Jurkat, Clone E6-1 (cell line): ENCODE measurements around the gene UBXN10.

ENCODE experiments used
- DNase-seq: peaks from one replicate; pipeline ENCODE4 v3.0.0-alpha.2; 2011; ENCODE audit warnings: low read depth, low spot score
- H3K4me3 ChIP-seq: 2 replicates; pipeline ENCODE4 v1.5.1; 2011; ENCODE audit warnings: mild to moderate bottlenecking, low read length, control low read depth, moderate library complexity

The UBXN10 gene

GRCh38 chr1:20150326-20150705 lies 35.6 kb upstream of the UBXN10 start:
- DNase-seq, result no peak
- no peak overlapping the region for H3K4me3 ChIP-seq

GRCh38 chr1:20150969-20151368 lies 34.9 kb upstream of the UBXN10 start:
- H3K4me3 ChIP-seq, result no peak overlapping the region
- no peak for DNase-seq

- peak overlapping the region; percentile 57 for H3K4me3 ChIP-seq
- DNase-seq, result peak; percentile 41
Measured at GRCh38 chr1:20151906-20152598, 33.8 kb upstream of the UBXN10 start.

GRCh38 chr1:20152599-20152930 lies 33.3 kb upstream of the UBXN10 start:
- DNase-seq, result no peak
- no peak overlapping the region for H3K4me3 ChIP-seq

DNA sequence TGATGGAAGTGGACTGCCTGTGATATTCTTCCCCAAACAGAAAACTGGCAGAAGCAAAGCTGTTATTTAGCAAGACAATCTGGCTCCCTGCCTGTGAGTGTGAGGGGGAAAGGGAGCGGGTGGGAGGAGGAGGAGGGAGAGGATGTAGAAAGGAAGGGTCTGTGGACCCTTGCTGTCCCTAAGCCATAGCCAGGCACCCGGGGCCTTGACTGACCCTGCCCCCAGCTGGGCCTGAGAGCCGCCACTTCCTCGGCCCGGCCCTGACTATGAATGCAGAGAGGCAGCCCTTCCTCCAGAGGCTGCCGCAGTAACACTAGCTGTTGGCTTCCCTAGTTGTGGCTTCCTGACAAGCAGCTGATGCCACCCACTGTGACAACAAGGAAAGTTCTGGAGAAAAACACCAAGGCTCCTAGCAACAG lies 32.9 kb upstream of the UBXN10 start:
- DNase-seq, result no peak

GRCh38 chr1:20154301-20154831 lies 31.5 kb upstream of the UBXN10 start:
- DNase-seq, result no peak
- H3K4me3 ChIP-seq, result no peak overlapping the region

More for the DNA sequence above, 32.9 kb upstream of the UBXN10 start:
- H3K4me3 ChIP-seq, result no peak overlapping the region

DNA sequence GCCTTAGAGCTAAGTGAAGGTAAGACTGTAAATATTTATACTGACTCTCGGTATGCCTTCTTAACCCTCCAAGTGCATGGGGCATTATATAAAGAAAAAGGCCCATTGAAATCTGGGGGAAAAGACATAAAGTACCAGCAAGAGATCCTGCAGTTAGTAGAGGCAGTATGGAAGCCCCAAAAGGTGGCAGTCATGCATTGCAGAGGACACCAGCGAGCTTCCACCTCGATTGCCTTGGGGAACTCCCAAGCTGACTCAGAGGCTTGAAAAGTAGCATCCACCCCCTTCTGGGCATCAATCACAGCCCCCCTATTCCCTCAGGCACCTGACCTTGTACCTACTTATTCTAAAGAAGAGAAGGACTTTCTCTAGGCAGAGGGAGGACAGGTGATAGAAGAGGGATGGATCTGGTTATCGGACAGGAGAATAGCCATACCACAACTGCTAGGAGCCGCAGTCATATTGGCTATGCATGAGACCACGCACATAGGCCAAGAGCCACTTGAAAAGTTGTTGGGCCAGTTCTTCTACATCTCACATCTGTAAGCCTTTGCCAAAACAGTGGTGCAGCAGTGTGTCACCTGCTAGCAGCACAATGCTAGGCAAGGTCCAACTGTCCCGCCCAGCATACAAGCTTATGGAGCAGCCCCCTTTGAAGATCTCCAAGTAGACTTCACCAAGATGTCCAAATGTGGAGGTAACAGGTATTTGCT lies 27.4 kb upstream of the UBXN10 start:
- no peak for DNase-seq
- H3K4me3 ChIP-seq, result no peak overlapping the region

- no peak overlapping the region for H3K4me3 ChIP-seq
- no peak for DNase-seq
Measured at GRCh38 chr1:20160034-20160433, 25.9 kb upstream of the UBXN10 start.

GRCh38 chr1:20164694-20165202 lies 21.1 kb upstream of the UBXN10 start:
- H3K4me3 ChIP-seq, result no peak overlapping the region
- DNase-seq, result no peak

GRCh38 chr1:20165522-20165951 lies 20.4 kb upstream of the UBXN10 start:
- no peak overlapping the region for H3K4me3 ChIP-seq
- DNase-seq, result peak; percentile 29

GRCh38 chr1:20166051-20166450 lies 19.8 kb upstream of the UBXN10 start:
- H3K4me3 ChIP-seq, result no peak overlapping the region
- DNase-seq, result no peak

GRCh38 chr1:20167126-20167525 lies 18.8 kb upstream of the UBXN10 start:
- H3K4me3 ChIP-seq, result no peak overlapping the region
- DNase-seq, result no peak

DNA sequence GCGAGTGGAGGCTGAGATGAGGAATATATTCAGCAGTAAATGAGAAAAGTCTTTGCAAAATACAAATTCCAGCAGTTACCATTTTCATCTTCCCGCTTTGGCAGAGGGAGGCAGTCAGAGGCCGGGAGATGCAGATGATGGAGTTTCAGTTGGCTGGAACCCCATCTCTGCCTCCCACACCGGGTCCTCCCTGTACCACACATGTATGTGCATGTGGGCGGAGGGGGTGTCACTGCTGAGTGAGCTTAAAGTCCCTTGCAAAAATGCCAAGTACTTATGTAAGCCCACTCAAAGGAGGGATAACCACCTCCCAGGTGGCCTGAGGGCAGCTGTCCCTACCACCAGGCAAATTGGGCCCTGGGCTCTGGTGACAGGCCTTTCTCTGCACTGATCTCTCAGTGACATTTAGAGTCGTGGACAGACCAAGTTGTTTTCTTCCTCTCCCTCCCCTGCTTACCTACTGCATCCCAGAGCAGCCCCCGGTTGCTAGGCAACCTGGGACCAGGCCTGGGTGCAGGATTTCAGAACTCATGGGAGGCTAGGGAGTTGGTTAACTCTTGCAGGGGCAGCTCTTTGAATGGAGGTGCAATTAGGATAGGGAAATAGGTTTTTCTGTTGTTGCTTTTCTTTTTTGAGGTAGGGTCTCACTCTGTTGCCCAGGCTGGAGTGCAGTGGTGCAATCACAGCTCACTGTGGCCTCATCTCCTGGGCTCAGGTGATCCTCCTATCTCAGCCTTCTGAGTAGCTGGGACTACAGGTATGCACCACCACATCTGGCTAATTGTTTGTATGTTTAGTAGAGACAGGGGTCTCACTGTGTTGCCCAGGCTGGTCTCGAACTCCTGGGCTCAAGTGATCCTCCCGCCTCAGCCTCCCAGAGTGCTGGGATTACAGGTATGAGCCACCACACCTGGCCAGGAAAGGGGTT lies 17.1 kb upstream of the UBXN10 start:
- no peak for DNase-seq
- no peak overlapping the region for H3K4me3 ChIP-seq

- DNase-seq, result no peak
- H3K4me3 ChIP-seq, result no peak overlapping the region
Measured at GRCh38 chr1:20169932-20170331, 16.0 kb upstream of the UBXN10 start.

DNA sequence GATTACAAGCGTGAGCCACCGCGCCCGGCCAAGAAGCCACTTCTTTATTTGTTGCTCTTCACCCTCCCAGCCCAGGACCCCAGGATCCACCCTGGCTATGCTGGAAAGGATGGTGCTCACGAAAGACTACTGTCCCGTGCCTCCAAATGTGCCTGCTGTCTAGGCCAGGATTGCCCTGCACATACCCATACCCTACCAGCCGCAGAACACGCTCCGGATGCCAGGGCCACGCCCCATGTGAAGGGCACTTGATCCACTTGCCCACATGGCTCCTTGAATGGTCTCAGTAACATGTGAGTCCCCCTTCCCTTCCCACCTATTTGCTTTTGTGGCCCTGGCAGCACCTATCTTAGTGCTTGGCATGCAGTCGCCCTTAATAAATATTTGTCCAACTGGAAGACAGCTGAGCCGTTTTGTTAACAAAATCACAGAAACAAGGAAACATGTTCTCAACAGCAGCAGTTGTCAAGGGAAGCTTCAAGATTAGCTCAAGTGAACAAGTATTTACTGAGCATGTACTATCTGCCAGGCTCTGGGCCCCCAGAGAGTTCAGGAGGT lies 13.8 kb upstream of the UBXN10 start:
- H3K4me3 ChIP-seq, result no peak overlapping the region
- no peak for DNase-seq

DNA sequence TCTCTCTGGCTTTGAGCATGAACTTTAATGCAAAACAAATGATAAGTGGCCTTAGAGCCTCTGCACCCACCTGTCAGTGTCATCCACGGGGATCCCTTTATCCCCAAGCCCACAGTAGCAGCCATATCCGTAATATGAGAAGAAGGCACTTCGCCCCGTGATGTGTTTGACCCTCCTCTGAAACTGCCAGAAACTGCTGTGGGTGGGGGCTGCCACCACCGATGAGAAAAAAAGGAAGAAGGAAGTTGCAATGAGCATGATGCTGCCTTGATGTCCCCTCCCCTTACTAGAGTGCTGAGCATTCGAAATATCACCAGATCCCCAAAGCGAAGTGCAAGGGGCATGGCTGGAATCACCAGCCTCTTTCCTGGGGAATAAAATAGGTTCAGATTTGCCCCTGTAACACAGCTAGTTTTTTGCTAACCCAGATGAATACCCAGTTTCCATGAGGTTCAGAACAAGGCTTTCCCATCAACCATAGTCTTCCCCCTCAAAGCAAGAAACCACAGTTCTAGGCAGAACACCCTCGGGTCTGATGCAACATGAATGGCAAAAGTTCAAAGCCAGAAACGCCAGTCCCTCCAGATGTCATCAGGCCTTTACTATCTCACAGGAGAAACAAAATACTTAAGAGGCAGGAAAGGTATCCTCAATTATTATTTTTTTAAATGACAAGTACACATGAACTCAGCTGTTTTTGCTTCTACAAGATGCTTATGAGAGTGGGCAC lies 10.8 kb upstream of the UBXN10 start:
- H3K4me3 ChIP-seq, result no peak overlapping the region

GRCh38 chr1:20178634-20179370 lies 7.1 kb upstream of the UBXN10 start:
- no peak for DNase-seq
- no peak overlapping the region for H3K4me3 ChIP-seq

More for the DNA sequence above, 10.8 kb upstream of the UBXN10 start:
- no peak for DNase-seq
